ENCODE results near the gene TLK2.
A peak's percentile ranks its signal among the peaks of the same experiment; 100 is the strongest.
"Not testable (repeated sequence)": the region's sequence is repeated elsewhere in the genome, so short reads cannot be mapped to it uniquely, and the experiment has no call there.

Gene TLK2

DNA sequence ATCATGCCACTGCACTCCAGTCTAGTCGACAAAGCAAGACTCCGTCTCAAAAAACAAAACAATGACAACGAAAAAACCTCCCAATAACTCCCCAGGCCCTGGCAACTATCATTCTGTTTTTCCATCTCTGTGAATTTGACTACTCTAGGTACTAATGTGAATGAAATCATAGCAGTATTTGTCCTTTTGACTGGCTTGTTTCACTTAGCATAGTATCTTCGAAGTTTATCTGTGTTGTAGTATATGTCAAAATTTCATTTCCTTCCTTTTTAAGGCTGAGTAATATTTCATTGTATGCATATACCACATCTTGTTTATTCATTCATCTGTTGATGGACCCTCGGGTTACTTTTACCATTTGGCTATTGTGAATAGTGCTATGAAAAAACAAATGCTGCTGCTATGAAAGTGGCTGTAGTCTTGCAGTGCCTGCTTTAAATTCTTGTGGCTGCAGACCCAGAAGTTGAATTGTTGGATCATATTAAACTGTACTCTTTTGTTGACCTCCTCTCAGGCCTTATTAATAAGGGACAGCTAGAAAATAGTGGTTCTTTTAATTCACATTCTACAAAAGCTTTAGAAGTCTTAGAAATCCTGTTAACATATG is 14.5 kb downstream of the TLK2 start:
- not testable (repeated sequence) for ATAC-seq

DNA sequence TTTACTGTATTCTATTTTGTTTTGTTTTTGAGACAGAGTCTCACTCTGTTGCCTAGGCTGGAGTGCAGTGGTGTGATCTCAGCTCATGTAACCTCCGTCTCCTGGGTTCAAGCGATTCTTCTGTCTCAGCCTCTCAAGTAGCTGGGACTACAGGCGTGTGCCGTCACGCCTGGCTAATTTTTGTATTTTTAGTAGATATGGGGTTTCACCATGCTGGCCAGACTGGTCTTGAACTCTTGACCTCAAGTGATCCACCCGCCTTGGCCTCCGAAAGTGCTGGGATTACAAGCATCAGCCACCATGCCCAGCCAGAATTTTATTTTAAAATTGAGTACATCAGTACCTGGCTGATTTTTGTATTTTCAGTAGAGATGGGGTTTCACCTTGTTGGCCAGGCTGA is 15.4 kb downstream of the TLK2 start:
- ATAC-seq: not testable (repeated sequence)

- ATAC-seq: not testable (repeated sequence)
These were observed 17.7 kb downstream of the TLK2 start for GRCh38 chr17:62496344-62496743.

GRCh38 chr17:62498796-62499195 is 20.2 kb downstream of the TLK2 start:
- ATAC-seq: peak; percentile 33; the same call in 2 of the 3 replicates

DNA sequence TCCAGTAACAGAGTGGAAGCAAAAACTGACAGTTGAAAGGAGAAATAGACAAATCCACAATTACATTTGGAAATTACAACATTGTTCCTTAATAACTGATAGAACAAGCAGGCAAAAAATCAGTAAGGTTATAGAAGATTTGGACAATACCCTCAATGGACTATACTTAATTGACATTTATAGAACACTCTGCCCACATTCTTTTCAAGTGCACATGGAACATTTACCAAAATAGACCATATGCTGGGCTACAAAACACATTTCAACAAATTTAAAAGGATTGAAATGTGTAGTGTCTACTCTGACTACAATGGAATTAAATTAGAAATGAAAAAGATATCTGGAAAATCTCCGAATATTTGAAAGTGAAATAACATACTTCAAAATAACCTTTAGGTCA is 21.8 kb downstream of the TLK2 start:
- 0 out of 2 replicates have a peak, but pooled peaks have one; percentile 27 for TF ChIP-seq ISL1 (CRISPR knock-in tag; IDR thresholded peaks at IDR 0.05)
- ATAC-seq: not testable (repeated sequence)

GRCh38 chr17:62504857-62505256 is 26.2 kb downstream of the TLK2 start:
- ATAC-seq: not testable (repeated sequence)

- peak; percentile 50; the same call in 2 of the 3 replicates for ATAC-seq
These were observed 28.7 kb downstream of the TLK2 start for GRCh38 chr17:62507191-62507836.

DNA sequence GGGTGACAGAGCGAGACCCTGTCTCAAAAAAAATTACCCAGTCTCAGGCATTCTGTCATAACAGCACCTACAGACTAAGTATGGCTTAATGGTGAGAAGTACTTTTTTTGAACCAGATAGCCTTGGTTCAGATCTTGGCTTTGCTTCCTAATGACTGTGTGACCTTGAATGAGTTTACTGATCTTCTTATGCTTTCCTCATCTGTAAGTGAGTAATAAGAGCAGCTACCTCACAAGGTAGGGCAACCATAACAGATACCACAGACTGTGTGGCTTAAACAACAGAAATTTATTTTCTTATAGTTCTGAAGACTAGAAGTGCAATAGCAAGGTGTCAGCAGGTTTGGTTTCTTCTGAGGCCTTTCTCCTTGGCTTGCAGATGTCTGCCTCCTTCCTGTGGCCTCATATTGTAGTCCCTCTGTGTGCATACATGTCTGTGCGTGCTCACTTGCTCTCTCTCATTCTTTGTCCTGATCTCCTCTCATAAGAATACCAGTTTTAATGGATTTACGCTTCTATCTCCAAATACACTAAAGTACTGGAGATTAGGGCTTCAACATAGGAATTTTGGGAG is 31.7 kb downstream of the TLK2 start:
- ATAC-seq: not testable (repeated sequence)

DNA sequence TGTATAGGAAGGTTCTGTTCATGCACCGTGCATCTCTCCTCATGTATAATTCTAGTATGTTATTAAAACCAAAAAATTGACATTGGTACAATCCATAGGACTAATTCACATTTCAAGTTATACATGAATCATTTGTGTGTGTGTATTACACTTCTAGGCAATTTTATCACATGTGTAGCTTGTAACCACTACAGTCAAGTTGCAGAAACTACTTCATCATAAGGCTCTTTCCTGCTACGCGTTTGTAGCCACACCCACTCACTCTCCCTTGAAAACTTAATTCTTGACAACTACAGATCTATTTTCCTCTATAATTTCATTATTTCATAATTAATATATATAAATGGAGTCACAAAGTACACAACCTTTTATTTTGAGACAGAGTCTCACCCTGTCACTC is 32.4 kb downstream of the TLK2 start:
- not testable (repeated sequence) for ATAC-seq

DNA sequence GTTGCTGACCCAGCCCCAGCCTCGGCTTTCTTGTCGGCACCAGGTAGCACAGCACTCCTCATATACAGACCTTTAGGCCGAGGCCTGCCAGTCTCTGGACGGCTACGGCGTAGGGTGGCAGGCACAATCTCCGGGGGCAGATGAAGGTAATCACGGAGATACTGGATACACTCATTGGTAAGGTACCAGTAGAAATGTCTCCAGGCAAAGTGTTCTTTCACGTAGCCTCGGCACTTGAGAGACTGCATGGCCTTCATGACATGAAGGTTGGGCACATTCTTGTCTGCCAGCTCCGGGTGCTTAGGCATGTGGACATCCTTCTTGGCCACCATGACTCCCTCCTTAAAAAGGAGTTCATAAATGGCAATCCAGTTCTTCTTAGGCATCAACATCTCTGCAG is 37.8 kb downstream of the TLK2 start:
- ATAC-seq: not testable (repeated sequence)

DNA sequence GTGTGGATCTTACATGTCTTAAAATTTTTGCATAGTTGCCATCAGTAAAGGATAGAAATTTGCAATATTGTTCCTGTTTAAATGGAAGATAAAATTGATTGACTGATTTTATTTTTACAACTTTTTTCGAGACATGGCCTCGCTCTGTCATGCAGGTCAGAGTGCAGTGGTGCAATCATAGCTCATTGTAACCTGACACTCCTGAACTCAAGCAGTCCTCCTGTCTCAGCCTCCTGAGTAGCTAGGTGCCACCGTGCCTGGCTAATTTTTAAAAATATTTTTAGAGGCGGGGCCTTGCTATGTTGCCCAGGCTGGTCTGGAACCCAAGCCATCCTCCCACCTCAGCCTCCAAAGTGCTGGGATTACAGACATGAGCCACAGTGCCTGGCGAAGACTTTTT is 42.7 kb downstream of the TLK2 start:
- ATAC-seq: not testable (repeated sequence)

DNA sequence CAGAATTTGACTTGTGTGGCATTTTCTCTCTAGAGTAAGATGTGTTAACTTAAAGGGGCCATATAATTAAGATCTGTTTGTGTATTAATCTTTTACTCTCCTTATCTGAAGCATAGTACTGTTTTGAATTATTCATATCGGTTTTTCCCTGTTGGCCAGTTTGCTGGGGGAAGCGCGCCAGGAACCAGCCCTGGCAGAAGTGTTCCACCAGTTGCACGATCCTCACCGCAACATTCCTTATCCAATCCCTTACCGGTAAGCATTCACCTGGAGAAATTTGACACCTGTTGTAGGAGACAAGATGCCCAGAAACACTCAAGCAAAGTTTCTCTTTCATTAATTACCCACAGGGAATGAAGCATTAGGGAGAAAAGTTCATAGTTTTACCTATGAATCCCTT is 45.5 kb downstream of the TLK2 start:
- not testable (repeated sequence) for ATAC-seq

GRCh38 chr17:62525317-62525716 is 46.7 kb downstream of the TLK2 start:
- peak; percentile 66 for ATAC-seq

- ATAC-seq: not testable (repeated sequence)
These were observed 52.3 kb downstream of the TLK2 start for GRCh38 chr17:62530936-62531335.

DNA sequence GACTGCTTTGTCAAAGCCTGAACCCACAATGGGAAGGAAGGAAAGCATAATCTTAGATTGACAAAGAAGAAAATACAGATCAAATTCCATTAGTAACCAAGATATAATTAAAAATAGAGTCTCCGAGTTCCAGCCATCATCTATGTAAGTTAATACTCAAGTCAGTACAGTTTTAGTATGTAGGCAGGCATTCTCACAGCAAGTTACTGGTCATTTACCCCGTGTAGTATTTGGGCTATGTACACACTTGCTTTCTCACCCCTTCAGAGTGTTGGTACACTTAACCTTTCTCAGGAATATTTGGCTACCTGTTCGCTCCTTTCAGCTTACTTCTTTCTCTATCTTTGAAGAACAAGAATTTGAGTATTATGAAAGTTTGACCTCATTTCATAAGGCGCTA is 57.9 kb downstream of the TLK2 start:
- not testable (repeated sequence) for ATAC-seq

GRCh38 chr17:62541073-62541472 is 62.4 kb downstream of the TLK2 start:
- not testable (repeated sequence) for ATAC-seq

GRCh38 chr17:62543278-62543775 is 64.7 kb downstream of the TLK2 start:
- ATAC-seq: not testable (repeated sequence)

GRCh38 chr17:62546066-62546465 is 67.4 kb downstream of the TLK2 start:
- ATAC-seq: not testable (repeated sequence)

GRCh38 chr17:62552851-62553659 is 74.4 kb downstream of the TLK2 start:
- peak; percentile 98 for ATAC-seq

DNA sequence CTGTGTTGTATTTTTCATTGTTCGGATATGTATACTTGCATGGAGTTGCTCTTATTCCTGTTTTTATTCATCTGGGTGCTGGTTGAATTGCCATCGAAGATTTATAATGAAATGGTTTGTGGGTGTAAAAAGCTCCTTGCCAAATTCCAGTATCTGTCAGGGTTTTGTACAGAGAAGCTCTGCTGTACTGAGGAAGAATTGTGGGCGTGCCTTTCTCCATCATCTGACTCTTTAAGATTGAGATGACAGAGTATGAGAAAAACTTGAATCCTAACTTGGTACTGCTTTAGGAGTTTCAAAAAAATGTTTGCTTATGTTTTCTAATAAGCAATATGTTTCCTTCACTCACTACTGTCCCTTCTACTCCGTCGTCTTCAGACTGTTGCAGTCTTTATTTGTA is 78.9 kb downstream of the TLK2 start:
- ATAC-seq: not testable (repeated sequence)

DNA sequence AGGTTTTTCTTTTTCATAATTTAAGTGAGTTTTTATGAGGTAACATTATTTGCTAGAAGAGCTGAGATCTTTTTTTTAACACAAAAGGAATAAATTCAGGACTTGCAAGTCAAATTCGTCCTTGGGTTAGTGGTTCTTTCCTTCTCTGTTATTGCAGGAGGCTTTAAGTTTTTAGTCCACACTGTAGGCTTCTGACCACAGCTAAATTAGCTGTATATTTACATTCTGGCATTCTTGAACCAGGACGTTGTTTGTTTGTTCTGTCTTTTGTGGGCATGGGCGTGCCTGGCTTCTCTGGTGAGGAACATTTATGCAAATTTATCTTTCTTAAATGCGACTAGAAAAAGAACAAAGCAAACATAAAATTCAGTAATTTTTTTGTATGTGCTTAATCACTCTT is 80.3 kb downstream of the TLK2 start:
- not testable (repeated sequence) for ATAC-seq
